Measurements from ENCODE around the gene CDK8. TPM values are rescaled to one million over a fixed set of nuclear protein-coding genes. Genes with fewer than 3 reads are reported as not detected.

Gene CDK8
- total RNA-seq, 2 donors from 2014 or later = 29.4 to 33.1 TPM

DNA sequence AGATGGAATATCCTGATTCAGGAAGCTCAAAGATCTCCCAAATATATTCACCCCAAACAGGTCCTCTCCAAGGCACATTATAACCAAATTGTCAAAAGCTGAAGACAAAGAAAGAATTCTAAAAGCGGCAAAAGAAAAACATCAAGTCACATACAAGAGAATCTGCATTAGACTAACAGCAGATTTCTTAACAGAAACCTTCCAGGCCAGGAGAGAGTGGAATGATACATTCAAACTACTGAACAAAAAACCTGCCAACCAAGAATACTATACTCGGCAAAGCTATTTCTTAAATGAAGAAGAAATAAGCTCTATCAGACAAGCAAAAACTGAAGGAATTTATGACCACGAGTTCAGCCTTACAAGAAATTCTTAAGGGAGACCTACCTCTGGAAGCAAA lies 183.0 kb downstream of the CDK8 start:
- Histone ChIP-seq H3K27ac (ENCODE audit: low read depth, low read length) (no peak overlapping the region), H3K4me1 (ENCODE audit: control insufficient read depth, insufficient read depth, low read length) (no peaks in the 10 kb centered on the region), H3K4me3 (ENCODE audit: low read length) (no peak overlapping the region), H3K36me3 (ENCODE audit: control insufficient read depth, insufficient read depth, low read length) (no peaks in the 10 kb centered on the region), H3K9me3 (ENCODE audit: control insufficient read depth, low read length) (peaks cover 32% of the 10 kb centered on the region), H3K27me3 (ENCODE audit: control insufficient read depth, insufficient read depth, low read length, poor library complexity, severe bottlenecking) (no peaks in the 10 kb centered on the region), H3K9ac (ENCODE audit: extremely low read depth, low read length, poor library complexity, severe bottlenecking) (no peak overlapping the region)
- no peak for DNase-seq
- WGBS, 2 experiments (ENCODE audit: insufficient coverage in 1 of 2, insufficient read length in 1 of 2) = 92% methylated on average over 3 of the region's 3 CpGs; no CpG with 5 or more reads in 1 of the 2 experiments
- no peaks in the 10 kb centered on the region for H3K4me1 Mint-ChIP-seq
- no peak overlapping the region for H3K4me3 Mint-ChIP-seq
- H3K27me3 Mint-ChIP-seq (ENCODE audit: insufficient read depth) = no peaks in the 10 kb centered on the region
- H3K27ac Mint-ChIP-seq = no peak overlapping the region
- H3K9me3 Mint-ChIP-seq = peaks cover 28% of the 10 kb centered on the region
- TF ChIP-seq, protein P1, sequence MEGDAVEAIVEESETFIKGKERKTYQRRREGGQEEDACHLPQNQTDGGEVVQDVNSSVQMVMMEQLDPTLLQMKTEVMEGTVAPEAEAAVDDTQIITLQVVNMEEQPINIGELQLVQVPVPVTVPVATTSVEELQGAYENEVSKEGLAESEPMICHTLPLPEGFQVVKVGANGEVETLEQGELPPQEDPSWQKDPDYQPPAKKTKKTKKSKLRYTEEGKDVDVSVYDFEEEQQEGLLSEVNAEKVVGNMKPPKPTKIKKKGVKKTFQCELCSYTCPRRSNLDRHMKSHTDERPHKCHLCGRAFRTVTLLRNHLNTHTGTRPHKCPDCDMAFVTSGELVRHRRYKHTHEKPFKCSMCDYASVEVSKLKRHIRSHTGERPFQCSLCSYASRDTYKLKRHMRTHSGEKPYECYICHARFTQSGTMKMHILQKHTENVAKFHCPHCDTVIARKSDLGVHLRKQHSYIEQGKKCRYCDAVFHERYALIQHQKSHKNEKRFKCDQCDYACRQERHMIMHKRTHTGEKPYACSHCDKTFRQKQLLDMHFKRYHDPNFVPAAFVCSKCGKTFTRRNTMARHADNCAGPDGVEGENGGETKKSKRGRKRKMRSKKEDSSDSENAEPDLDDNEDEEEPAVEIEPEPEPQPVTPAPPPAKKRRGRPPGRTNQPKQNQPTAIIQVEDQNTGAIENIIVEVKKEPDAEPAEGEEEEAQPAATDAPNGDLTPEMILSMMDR (conservative IDR thresholded peaks at IDR 0.05) = no peak
- no peaks in the 10 kb centered on the region for H3K36me3 Mint-ChIP-seq (ENCODE audit: low read depth)

DNA sequence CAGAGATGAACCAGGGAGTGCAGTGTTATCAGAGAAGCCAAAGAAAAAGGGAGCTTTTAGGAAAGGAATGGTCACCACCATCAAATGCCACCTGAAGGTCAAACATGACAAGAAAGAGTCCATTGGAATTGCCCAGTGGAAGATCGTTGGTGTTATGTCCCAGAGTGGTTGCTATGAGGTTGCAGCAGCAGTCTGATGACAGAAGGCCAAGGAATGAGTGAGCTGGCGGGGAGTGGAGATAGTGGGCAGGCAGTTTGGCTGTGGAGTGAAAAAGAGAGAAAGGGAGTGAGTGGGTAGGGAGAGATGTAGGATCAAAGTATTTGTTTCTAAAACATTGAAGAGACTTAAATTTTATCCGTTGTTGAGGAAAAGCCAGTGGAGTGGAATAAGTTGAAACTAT lies 186.2 kb downstream of the CDK8 start:
- Mint-ChIP-seq H3K4me3 (no peak overlapping the region), H3K36me3 (ENCODE audit: low read depth) (no peaks in the 10 kb centered on the region), H3K4me1 (no peaks in the 10 kb centered on the region), H3K27me3 (ENCODE audit: insufficient read depth) (no peaks in the 10 kb centered on the region), H3K27ac (no peak overlapping the region), H3K9me3 (peaks cover 28% of the 10 kb centered on the region)
- TF ChIP-seq, protein P1 (conservative IDR thresholded peaks at IDR 0.05) = no peak
- H3K9ac ChIP-seq (ENCODE audit: extremely low read depth, low read length, poor library complexity, severe bottlenecking) = no peak overlapping the region
- H3K9me3 ChIP-seq (ENCODE audit: control insufficient read depth, low read length) = peaks cover 37% of the 10 kb centered on the region
- no peaks in the 10 kb centered on the region for H3K27me3 ChIP-seq (ENCODE audit: control insufficient read depth, insufficient read depth, low read length, poor library complexity, severe bottlenecking)
- no peaks in the 10 kb centered on the region for H3K36me3 ChIP-seq (ENCODE audit: control insufficient read depth, insufficient read depth, low read length)
- H3K4me3 ChIP-seq (ENCODE audit: low read length) = no peak overlapping the region
- no peak for DNase-seq
- no peaks in the 10 kb centered on the region for H3K4me1 ChIP-seq (ENCODE audit: control insufficient read depth, insufficient read depth, low read length)
- WGBS, 2 experiments (ENCODE audit: insufficient coverage in 1 of 2, insufficient read length in 1 of 2) = 74 to 84% methylated on average over 3 of the region's 3 CpGs
- H3K27ac ChIP-seq (ENCODE audit: low read depth, low read length) = no peak overlapping the region

DNA sequence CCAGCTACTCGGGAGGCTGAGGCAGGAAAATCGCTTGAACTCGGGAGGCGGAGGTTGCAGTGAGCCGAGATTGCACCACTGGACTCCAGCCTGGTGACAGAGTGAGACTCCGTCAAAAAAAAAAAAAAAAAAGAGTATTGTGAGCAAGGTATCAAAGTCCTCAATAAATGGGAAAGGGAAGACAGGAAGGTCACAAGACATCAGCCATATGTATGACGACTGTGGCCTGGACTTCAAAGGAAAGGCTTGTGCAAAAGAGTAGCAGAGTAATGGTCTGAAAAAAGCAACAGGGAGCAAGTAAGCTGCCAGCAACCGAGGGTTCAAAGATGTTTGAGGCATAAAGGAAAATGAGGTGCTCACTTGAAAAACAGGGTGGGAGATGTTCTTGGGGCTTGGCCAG lies 187.5 kb downstream of the CDK8 start:
- no peaks in the 10 kb centered on the region for H3K4me1 ChIP-seq (ENCODE audit: control insufficient read depth, insufficient read depth, low read length)
- H3K9ac ChIP-seq (ENCODE audit: extremely low read depth, low read length, poor library complexity, severe bottlenecking) = no peak overlapping the region
- peaks cover 26% of the 10 kb centered on the region for H3K9me3 ChIP-seq (ENCODE audit: control insufficient read depth, low read length)
- 92 to 93% methylated on average over 7 to 8 of the region's 8 CpGs for WGBS, 2 experiments (ENCODE audit: insufficient coverage in 1 of 2, insufficient read length in 1 of 2)
- H3K36me3 ChIP-seq (ENCODE audit: control insufficient read depth, insufficient read depth, low read length) = no peaks in the 10 kb centered on the region
- Mint-ChIP-seq H3K27me3 (ENCODE audit: insufficient read depth) (no peaks in the 10 kb centered on the region), H3K27ac (no peak overlapping the region), H3K36me3 (ENCODE audit: low read depth) (no peaks in the 10 kb centered on the region), H3K4me3 (no peak overlapping the region), H3K4me1 (no peaks in the 10 kb centered on the region), H3K9me3 (peaks cover 20% of the 10 kb centered on the region)
- H3K27ac ChIP-seq (ENCODE audit: low read depth, low read length) = no peak overlapping the region
- TF ChIP-seq, protein P1 (conservative IDR thresholded peaks at IDR 0.05) = no peak
- no peaks in the 10 kb centered on the region for H3K27me3 ChIP-seq (ENCODE audit: control insufficient read depth, insufficient read depth, low read length, poor library complexity, severe bottlenecking)
- no peak for DNase-seq
- no peak overlapping the region for H3K4me3 ChIP-seq (ENCODE audit: low read length)

Data from endodermal cell (in vitro differentiated cells).